NCI-H146 treated with DMSO at 0.1 percent for 48 hours (cell line): ENCODE data around the gene CLDN4.
A peak's percentile ranks its signal among the peaks of the same experiment; 100 is the strongest.
"Not testable (repeated sequence)": the region's sequence is repeated elsewhere in the genome, so short reads cannot be mapped to it uniquely, and the experiment has no call there.

Source experiments
- DNase-seq: peaks from one replicate; lab custom pipeline; 2025; ENCODE audit not compliant: unreplicated experiment; lab: John Stamatoyannopoulos, UW

CLDN4 gene

GRCh38 chr7:73823257-73823656 lies 7.5 kb upstream of the CLDN4 start:
- DNase-seq: no peak

- DNase-seq: no peak
Measured at GRCh38 chr7:73823873-73824592, 6.8 kb upstream of the CLDN4 start.

GRCh38 chr7:73824986-73825385 lies 5.8 kb upstream of the CLDN4 start:
- no peak for DNase-seq

GRCh38 chr7:73827567-73828106 lies 3.2 kb upstream of the CLDN4 start:
- DNase-seq: peak; percentile 85

- peak; percentile 88 for DNase-seq
Measured at GRCh38 chr7:73828107-73828803, 2.5 kb upstream of the CLDN4 start.

GRCh38 chr7:73828972-73829371 lies 1.8 kb upstream of the CLDN4 start:
- DNase-seq: no peak

- no peak for DNase-seq
Measured at GRCh38 chr7:73829505-73829904, 1.3 kb upstream of the CLDN4 start.

GRCh38 chr7:73829921-73830680 lies 695 bp upstream of the CLDN4 start:
- no peak for DNase-seq

- no peak for DNase-seq
Measured at GRCh38 chr7:73831584-73831833, 713 bp downstream of the CLDN4 start.

- no peak for DNase-seq
Measured at GRCh38 chr7:73831834-73832651, 1.2 kb downstream of the CLDN4 start.

GRCh38 chr7:73832806-73833205 lies 2.0 kb downstream of the CLDN4 start:
- no peak for DNase-seq

GRCh38 chr7:73833251-73833919 lies 2.6 kb downstream of the CLDN4 start:
- DNase-seq: no peak

- no peak for DNase-seq
Measured at GRCh38 chr7:73834626-73835191, 3.9 kb downstream of the CLDN4 start.

- not testable (repeated sequence) for DNase-seq
Measured at GRCh38 chr7:73837167-73837566, 6.4 kb downstream of the CLDN4 start.

- DNase-seq: no peak
Measured at GRCh38 chr7:73838642-73839041, 7.8 kb downstream of the CLDN4 start.

- DNase-seq: no peak
Measured at GRCh38 chr7:73839290-73839689, 8.5 kb downstream of the CLDN4 start.

GRCh38 chr7:73839743-73840714 lies 9.2 kb downstream of the CLDN4 start:
- no peak for DNase-seq

GRCh38 chr7:73840715-73841379 lies 10.1 kb downstream of the CLDN4 start:
- no peak for DNase-seq

GRCh38 chr7:73841689-73842066 lies 10.9 kb downstream of the CLDN4 start:
- no peak for DNase-seq
